Measurements from ENCODE around the gene SFTA2.

The SFTA2 gene

DNA sequence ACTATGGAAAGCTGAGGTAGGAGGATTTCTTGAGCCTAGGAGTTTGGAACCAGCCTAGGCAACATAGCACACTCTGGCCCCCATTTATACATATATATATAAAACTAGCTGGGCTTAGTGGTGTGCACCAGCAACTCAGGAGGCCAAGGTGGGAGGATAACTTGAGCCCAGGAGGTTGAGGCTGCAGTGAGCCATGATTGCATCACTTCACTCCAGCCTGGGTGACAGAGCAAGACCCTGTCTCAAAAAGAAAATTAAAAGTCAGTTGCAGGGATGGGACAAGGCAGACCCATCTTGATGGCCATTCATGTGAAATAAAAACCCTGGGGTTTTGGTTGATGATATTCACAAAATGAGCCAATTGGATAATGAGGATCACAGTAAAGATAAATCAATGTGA is 30.5 kb downstream of the SFTA2 start:
- TF ChIP-seq, protein P1, sequence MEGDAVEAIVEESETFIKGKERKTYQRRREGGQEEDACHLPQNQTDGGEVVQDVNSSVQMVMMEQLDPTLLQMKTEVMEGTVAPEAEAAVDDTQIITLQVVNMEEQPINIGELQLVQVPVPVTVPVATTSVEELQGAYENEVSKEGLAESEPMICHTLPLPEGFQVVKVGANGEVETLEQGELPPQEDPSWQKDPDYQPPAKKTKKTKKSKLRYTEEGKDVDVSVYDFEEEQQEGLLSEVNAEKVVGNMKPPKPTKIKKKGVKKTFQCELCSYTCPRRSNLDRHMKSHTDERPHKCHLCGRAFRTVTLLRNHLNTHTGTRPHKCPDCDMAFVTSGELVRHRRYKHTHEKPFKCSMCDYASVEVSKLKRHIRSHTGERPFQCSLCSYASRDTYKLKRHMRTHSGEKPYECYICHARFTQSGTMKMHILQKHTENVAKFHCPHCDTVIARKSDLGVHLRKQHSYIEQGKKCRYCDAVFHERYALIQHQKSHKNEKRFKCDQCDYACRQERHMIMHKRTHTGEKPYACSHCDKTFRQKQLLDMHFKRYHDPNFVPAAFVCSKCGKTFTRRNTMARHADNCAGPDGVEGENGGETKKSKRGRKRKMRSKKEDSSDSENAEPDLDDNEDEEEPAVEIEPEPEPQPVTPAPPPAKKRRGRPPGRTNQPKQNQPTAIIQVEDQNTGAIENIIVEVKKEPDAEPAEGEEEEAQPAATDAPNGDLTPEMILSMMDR (IDR thresholded peaks at IDR 0.05; ENCODE audit: low read depth, low read length), result no peak
- no peak for DNase-seq (ENCODE audit: extremely low read depth, low read depth)

DNA sequence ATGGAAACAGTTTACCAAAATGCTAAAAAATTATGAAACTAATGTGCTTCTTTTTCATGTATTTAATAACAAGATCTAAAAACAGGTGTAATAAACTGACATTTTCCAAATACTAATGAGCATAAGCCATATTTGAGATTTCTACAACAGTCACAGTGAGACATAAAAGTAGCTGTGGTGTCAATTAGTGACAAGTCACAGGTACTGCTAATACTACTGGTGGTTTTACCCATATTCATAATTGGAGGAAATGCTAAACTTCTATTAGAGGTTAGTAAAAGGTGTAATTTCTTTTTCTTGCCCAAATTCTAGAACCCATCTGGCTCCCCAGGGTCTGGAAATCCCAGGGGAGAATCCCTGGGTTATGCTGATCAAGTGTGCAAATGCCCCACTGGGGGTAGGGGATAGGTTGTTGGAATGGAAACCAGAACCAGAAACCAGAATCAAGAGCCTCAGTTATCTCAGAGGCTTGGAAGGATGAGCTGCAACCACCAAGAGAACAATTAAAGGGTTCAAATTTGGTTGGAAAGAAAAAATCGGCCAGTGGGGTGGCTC is 31.0 kb downstream of the SFTA2 start:
- TF ChIP-seq, protein P1 (IDR thresholded peaks at IDR 0.05; ENCODE audit: low read depth, low read length), result no peak
- DNase-seq (ENCODE audit: extremely low read depth, low read depth), result no peak

DNA sequence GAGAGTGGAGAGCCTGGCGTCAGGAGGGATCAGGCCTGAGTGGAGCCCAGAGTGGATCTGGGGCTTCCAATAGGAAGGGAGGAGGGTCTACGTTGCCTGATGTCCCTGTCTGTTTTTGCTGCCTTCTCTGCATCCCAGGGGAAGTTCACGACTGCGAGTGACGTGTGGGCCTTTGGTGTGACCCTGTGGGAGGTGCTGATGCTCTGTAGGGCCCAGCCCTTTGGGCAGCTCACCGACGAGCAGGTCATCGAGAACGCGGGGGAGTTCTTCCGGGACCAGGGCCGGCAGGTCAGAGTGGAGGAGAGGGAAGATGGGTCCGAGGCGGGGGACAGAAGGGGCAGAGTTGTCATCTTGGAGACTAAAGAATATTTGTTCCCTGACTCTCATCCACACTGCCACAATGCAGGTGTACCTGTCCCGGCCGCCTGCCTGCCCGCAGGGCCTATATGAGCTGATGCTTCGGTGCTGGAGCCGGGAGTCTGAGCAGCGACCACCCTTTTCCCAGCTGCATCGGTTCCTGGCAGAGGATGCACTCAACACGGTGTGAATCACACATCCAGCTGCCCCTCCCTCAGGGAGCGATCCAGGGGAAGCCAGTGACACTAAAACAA is 33.1 kb downstream of the SFTA2 start:
- TF ChIP-seq, protein P1 (IDR thresholded peaks at IDR 0.05; ENCODE audit: low read depth, low read length), result no peak
- no peak for DNase-seq (ENCODE audit: extremely low read depth, low read depth)

DNA sequence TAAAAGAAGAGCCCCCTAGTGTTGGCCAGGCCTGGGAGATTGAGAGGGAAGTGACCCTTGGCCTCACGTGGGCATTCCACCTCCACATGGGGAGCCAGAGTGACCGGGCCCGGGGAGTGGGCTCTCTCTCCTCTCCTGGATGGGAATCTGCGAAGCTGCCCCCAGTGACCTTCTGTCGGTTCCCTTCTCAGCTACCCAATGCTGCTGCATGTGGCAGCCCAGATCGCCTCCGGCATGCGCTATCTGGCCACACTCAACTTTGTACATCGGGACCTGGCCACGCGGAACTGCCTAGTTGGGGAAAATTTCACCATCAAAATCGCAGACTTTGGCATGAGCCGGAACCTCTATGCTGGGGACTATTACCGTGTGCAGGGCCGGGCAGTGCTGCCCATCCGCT is 34.1 kb downstream of the SFTA2 start:
- no peak for DNase-seq (ENCODE audit: extremely low read depth, low read depth)
- TF ChIP-seq, protein P1 (IDR thresholded peaks at IDR 0.05; ENCODE audit: low read depth, low read length), result no peak

DNA sequence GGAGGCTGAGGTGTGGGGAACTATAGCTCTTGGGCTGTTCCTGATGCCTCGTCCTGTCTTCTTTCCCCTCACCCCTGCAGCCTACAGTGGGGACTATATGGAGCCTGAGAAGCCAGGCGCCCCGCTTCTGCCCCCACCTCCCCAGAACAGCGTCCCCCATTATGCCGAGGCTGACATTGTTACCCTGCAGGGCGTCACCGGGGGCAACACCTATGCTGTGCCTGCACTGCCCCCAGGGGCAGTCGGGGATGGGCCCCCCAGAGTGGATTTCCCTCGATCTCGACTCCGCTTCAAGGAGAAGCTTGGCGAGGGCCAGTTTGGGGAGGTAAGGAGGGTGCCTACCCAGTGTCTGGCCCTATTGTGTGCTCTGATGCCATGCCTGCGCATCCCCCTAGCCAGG is 35.4 kb downstream of the SFTA2 start:
- TF ChIP-seq, protein P1 (IDR thresholded peaks at IDR 0.05; ENCODE audit: low read depth, low read length), result no peak

DNA sequence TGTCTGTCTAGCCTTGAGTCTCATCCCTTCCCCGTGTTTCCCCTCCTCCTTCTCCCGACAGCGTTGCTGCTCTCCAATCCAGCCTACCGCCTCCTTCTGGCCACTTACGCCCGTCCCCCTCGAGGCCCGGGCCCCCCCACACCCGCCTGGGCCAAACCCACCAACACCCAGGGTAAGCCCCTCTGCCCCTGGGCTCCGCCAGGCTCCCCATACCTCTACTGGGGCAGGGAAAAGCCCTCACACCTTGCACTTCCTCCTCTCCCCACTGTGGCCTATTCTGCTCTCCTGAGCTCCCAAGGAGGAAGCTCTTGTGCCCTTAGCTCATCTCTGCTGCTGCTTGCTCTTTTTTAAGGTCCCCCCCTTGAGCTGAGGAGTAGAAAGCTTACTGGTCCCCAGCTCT is 36.6 kb downstream of the SFTA2 start:
- TF ChIP-seq, protein P1 (IDR thresholded peaks at IDR 0.05; ENCODE audit: low read depth, low read length), result no peak

More for the DNA sequence above, 35.4 kb downstream of the SFTA2 start:
- DNase-seq (ENCODE audit: extremely low read depth, low read depth), result no peak

DNA sequence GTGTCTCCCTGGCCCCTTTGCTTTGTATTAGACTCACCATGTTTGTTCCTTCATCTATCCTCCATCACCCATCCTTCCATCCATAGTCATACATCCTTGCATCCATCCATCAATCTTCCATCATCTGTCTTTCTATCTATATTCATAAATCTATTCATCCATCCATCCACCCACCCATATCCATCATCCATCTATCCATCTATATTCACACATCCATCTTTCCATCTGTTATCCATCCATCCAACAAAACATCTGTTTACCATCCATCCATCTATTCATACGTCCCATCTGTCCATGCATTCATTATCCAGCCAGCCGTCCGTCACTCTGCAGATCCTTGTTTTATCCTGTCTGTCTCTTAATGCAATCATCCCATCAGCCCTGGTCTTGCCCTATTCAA is 37.0 kb downstream of the SFTA2 start:
- TF ChIP-seq, protein P1 (IDR thresholded peaks at IDR 0.05; ENCODE audit: low read depth, low read length), result no peak
- no peak for DNase-seq (ENCODE audit: extremely low read depth, low read depth)

More for the DNA sequence above, 36.6 kb downstream of the SFTA2 start:
- DNase-seq (ENCODE audit: extremely low read depth, low read depth), result no peak

Measured in AG09319 (cell line).